ENCODE results near the gene HDAC8. TPM values are rescaled to one million over a fixed set of nuclear protein-coding genes. Genes with fewer than 3 reads are reported as not detected.

The HDAC8 gene
- total and polyA plus RNA-seq, 8 donors: 13.0 to 61.1 (median 32.9) TPM

DNA sequence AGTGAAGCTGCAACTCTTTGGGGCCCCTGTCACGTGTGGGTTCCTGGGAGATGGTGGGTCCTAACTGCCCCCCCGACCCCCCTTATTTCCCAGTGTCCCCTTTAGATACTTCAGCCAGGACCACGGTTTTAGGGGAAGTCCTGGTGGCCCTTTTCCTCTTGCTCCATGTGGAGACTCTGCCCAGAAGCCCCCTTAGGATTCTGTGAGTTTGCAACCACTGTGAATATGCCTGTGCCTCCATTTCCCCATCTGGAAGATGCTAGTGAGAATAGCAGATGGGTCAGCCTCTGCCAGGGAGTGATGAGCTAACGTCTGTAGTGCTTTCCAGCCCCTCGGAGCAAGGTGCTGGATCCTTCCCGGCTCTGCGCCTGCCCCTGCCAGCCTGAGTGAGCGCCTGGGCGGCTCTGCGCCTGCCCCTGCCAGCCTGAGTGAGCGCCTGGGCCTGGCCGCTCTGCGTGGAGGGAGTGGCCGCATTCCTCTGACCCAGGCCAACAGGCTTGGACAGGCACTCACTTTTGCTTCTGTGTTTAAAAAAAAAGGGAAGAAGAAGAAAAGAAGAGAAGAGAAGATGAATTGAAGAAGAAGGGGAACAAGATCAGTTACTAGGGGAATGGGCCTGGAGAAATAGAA, 260.2 kb downstream of the HDAC8 start:
- intact Hi-C loops (cut with DNase I; ENCODE audit: low total_unique reads): no loop called here
- Histone ChIP-seq H3K9me3 (no peaks in the 10 kb centered on the region), H3K4me1 (peaks cover 6 to 23% (median 20%) of the 10 kb centered on the region in 4 donors), H3K36me3 (no peaks in the 10 kb centered on the region), H3K27me3 (peaks cover 0 to 42% (median 25%) of the 10 kb centered on the region in 3 donors), H3K27ac (no peak overlapping the region), H3K4me3 (no peak overlapping the region)
- WGBS, 5 donors: 41 to 59% (median 45%) methylated on average over 12 to 14 of the region's 14 CpGs
- peak in 1 of 2 donors; percentile 16 for DNase-seq
- TF ChIP-seq, protein P1, sequence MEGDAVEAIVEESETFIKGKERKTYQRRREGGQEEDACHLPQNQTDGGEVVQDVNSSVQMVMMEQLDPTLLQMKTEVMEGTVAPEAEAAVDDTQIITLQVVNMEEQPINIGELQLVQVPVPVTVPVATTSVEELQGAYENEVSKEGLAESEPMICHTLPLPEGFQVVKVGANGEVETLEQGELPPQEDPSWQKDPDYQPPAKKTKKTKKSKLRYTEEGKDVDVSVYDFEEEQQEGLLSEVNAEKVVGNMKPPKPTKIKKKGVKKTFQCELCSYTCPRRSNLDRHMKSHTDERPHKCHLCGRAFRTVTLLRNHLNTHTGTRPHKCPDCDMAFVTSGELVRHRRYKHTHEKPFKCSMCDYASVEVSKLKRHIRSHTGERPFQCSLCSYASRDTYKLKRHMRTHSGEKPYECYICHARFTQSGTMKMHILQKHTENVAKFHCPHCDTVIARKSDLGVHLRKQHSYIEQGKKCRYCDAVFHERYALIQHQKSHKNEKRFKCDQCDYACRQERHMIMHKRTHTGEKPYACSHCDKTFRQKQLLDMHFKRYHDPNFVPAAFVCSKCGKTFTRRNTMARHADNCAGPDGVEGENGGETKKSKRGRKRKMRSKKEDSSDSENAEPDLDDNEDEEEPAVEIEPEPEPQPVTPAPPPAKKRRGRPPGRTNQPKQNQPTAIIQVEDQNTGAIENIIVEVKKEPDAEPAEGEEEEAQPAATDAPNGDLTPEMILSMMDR (IDR thresholded peaks at IDR 0.05): no peak
- TF ChIP-seq POLR2AphosphoS5 (IDR thresholded peaks at IDR 0.05) (no peak), EP300 (IDR thresholded peaks at IDR 0.05) (no peak), POLR2A (IDR thresholded peaks at IDR 0.05) (no peak)

DNA sequence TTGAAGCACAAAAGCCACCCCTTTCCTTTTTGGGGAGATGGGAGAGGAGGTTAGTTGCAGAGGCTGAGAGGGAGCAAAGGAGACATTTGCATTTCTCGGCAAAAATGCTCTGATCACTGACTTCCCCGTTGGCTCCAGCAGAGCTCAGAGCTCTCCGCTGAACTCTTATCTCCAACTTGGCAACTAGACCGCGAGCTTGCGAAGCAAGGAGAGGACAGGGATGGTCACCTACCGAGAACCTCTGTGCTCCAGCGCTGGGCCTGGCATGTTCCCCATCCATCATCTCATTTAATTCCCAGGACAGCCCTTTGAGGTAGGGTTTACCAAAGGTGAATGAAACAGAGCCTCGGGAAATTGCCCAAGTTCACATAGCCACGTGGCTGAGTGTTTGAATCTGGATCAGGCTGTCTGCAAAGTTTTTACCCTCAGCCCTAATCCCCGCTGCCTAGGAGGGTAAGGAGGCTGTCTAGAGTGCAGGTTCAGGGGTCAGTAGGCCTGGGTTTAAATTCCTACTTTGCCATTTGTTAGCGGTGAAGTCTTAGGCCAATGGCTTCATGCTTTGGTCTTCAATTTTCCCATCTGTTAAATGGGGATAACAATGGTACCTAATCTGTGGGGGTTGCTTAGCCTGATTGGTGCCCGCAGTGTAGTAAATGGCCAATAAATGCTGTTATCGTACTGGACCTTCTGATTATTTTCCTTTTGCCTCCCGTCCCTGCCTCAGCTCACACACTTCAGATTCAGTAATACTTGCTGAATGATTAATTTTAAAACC, 263.2 kb downstream of the HDAC8 start:
- peak overlapping the region; percentile 32 to 66 (median 48) for H3K4me3 ChIP-seq
- H3K36me3 ChIP-seq: no peaks in the 10 kb centered on the region
- peaks cover 12 to 70% (median 53%) of the 10 kb centered on the region in 3 donors for H3K27me3 ChIP-seq
- H3K4me1 ChIP-seq: peaks cover 9 to 51% (median 43%) of the 10 kb centered on the region in 4 donors
- H3K9me3 ChIP-seq: no peaks in the 10 kb centered on the region
- 24 to 39% (median 27%) methylated on average over 13 to 15 of the region's 15 CpGs for WGBS, 5 donors
- DNase-seq: peak in 1 of 2 donors; percentile 34
- intact Hi-C loops (cut with DNase I; ENCODE audit: low total_unique reads): no loop called here
- TF ChIP-seq POLR2A (IDR thresholded peaks at IDR 0.05): no peak
- TF ChIP-seq EP300 (IDR thresholded peaks at IDR 0.05): no peak
- TF ChIP-seq, protein P1 (IDR thresholded peaks at IDR 0.05): no peak
- no peak for TF ChIP-seq POLR2AphosphoS5 (IDR thresholded peaks at IDR 0.05)
- no peak overlapping the region for H3K27ac ChIP-seq

DNA sequence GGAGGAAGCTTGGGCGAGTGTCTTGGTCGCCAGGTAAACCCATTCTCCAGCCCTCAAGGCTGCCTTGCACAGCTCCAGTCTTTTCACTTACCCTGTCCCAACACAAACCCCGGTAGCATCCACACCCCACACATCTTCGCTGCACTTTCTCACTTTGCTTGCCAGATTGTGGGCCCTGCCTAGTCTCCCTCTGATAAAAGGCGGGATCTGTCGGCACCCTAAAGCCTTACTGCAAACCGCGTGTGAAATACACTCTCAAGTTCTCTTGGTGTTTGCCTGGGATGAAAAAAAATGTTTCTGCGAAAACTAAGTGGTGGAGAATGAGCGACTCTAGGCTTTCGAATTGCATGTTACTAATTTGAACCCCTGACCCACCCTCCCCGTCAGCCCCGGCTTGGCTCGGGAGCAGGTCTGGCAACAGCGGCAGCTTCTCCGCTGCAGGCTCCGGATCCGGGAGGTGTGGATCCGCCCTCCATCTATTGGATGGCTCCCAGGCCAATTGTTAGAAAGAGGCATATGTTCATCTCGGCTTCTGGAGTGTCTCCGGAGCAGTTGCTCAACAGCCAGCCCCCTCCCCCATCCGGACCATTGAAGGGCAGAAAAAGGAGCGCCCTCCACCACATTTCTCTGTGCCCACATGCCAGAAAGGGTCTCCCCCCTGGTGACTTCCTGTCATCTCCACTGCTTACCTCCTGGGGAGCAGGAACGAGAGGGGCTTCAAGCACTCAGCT, 263.9 kb downstream of the HDAC8 start:
- intact Hi-C loops (cut with DNase I; ENCODE audit: low total_unique reads): no loop called here
- Histone ChIP-seq H3K4me1 (peaks cover 9 to 51% (median 43%) of the 10 kb centered on the region in 4 donors), H3K36me3 (no peaks in the 10 kb centered on the region), H3K27me3 (peaks cover 12 to 77% (median 59%) of the 10 kb centered on the region in 3 donors), H3K27ac (no peak overlapping the region), H3K4me3 (peak overlapping the region; percentile 32 to 66 (median 48)), H3K9me3 (no peaks in the 10 kb centered on the region)
- WGBS, 5 donors: 1 to 13% (median 2%) methylated on average over 23 to 24 of the region's 24 CpGs
- peak; percentile 64 to 86 for DNase-seq
- TF ChIP-seq EP300 (IDR thresholded peaks at IDR 0.05) (no peak), POLR2A (IDR thresholded peaks at IDR 0.05) (no peak), POLR2AphosphoS5 (IDR thresholded peaks at IDR 0.05) (no peak)
- TF ChIP-seq, protein P1 (IDR thresholded peaks at IDR 0.05): no peak

DNA sequence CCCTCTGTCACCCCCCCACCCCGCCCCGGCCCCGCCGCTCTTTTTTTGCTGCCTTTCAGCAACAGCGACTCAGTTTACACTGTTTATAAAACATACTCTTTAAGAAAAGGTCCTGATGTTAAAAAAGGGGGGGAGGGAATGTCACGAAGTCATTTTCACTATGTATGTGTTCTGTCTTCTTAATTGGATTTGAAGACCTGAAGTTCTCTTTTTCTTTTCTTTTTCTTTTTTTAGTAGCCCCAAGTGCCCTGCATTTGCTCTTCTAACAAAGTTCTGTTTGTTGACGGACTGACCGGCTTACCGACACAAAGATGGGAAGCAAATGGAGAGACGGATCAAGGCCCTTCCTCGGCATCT, 264.5 kb downstream of the HDAC8 start:
- H3K27ac ChIP-seq: no peak overlapping the region
- no peak for DNase-seq
- WGBS, 5 donors: 7 to 35% (median 13%) methylated on average over 9 to 11 of the region's 11 CpGs
- peak overlapping the region in 3 of 4 donors; percentile 32 to 66 (median 59) for H3K4me3 ChIP-seq
- no peaks in the 10 kb centered on the region for H3K9me3 ChIP-seq
- TF ChIP-seq POLR2AphosphoS5 (IDR thresholded peaks at IDR 0.05) (no peak), EP300 (IDR thresholded peaks at IDR 0.05) (no peak), POLR2A (IDR thresholded peaks at IDR 0.05) (no peak)
- TF ChIP-seq, protein P1 (IDR thresholded peaks at IDR 0.05): no peak
- H3K4me1 ChIP-seq: peaks cover 9 to 51% (median 43%) of the 10 kb centered on the region in 4 donors
- H3K27me3 ChIP-seq: peaks cover 14 to 83% (median 65%) of the 10 kb centered on the region in 3 donors
- intact Hi-C loops (cut with DNase I; ENCODE audit: low total_unique reads): no loop called here
- no peaks in the 10 kb centered on the region for H3K36me3 ChIP-seq

All from stomach (tissue), 9 donors.